ENCODE measurements around the gene SCAPER. TPM values are rescaled to one million over a fixed set of nuclear protein-coding genes. Genes with fewer than 3 reads are reported as not detected.

SCAPER gene
- total RNA-seq, 3 donors from 2014 or later = 19.5 to 49.8 (median 28.5) TPM

DNA sequence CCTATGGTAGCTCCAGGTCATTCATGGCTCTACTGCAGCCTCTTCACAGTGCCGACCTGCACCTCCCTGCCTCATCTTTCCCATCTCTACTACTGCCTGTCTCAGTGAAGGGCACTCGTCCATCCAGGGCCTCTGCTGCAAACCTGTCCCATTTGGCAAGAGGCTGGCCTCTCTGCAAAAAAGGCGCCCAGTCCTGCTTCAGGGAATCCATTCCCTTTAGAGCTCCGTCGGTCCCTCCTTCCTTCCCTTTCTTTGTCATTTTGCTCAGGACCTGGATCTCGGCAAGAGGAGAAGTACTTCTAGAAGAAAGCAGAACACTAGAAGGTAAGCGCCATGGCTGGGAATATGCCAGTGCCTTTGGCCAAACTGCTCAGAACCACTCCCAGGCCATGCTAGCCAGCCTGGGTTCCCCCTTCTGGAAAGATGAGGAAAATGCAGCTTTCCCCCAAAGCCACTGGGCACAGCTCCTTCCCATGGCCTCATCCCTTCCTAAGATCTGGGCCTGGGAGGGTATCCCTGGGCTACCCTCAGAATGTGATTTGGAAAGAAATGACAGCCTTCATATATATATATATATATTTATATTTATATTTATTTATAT lies 575.0 kb downstream of the SCAPER start:
- TF ChIP-seq POLR2AphosphoS5 (IDR thresholded peaks at IDR 0.05) (peak in 1 of 3 donors; percentile 45), POLR2A (IDR thresholded peaks at IDR 0.05) (no peak)
- TF ChIP-seq, protein P1, sequence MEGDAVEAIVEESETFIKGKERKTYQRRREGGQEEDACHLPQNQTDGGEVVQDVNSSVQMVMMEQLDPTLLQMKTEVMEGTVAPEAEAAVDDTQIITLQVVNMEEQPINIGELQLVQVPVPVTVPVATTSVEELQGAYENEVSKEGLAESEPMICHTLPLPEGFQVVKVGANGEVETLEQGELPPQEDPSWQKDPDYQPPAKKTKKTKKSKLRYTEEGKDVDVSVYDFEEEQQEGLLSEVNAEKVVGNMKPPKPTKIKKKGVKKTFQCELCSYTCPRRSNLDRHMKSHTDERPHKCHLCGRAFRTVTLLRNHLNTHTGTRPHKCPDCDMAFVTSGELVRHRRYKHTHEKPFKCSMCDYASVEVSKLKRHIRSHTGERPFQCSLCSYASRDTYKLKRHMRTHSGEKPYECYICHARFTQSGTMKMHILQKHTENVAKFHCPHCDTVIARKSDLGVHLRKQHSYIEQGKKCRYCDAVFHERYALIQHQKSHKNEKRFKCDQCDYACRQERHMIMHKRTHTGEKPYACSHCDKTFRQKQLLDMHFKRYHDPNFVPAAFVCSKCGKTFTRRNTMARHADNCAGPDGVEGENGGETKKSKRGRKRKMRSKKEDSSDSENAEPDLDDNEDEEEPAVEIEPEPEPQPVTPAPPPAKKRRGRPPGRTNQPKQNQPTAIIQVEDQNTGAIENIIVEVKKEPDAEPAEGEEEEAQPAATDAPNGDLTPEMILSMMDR (IDR thresholded peaks at IDR 0.05) = peak in 2 of 3 donors; percentile 33 to 55
- Histone ChIP-seq H3K9me3 (no peaks in the 10 kb centered on the region), H3K4me1 (no peaks in the 10 kb centered on the region), H3K36me3 (no peaks in the 10 kb centered on the region), H3K27me3 (peaks cover 0 to 29% of the 10 kb centered on the region in 2 donors), H3K4me3 (no peak overlapping the region), H3K27ac (no peak overlapping the region)
- intact Hi-C loops (cut with DNase I; ENCODE audit: low total_unique reads) = no loop called here
- no peak for DNase-seq (ENCODE audit: low spot score in 2 of 2)

GRCh38 chr15:76328958-76329357 lies 576.2 kb downstream of the SCAPER start:
- no peak overlapping the region for H3K4me3 ChIP-seq
- H3K27me3 ChIP-seq = peaks cover 0 to 21% of the 10 kb centered on the region in 2 donors
- intact Hi-C loops (cut with DNase I; ENCODE audit: low total_unique reads) = no loop called here

GRCh38 chr15:76328106-76328696 lies 576.9 kb downstream of the SCAPER start:
- Histone ChIP-seq H3K9me3 (no peaks in the 10 kb centered on the region), H3K27ac (no peak overlapping the region), H3K4me1 (no peaks in the 10 kb centered on the region), H3K36me3 (no peaks in the 10 kb centered on the region), H3K27me3 (peaks cover 0 to 13% of the 10 kb centered on the region in 2 donors), H3K4me3 (no peak overlapping the region)
- TF ChIP-seq POLR2A (IDR thresholded peaks at IDR 0.05) (no peak), POLR2AphosphoS5 (IDR thresholded peaks at IDR 0.05) (no peak)
- TF ChIP-seq, protein P1 (IDR thresholded peaks at IDR 0.05) = no peak
- intact Hi-C loops (cut with DNase I; ENCODE audit: low total_unique reads) = no loop called here
- no peak for DNase-seq (ENCODE audit: low spot score in 2 of 2)

More at GRCh38 chr15:76328958-76329357, 576.2 kb downstream of the SCAPER start:
- no peak overlapping the region for H3K27ac ChIP-seq
- H3K36me3 ChIP-seq = no peaks in the 10 kb centered on the region
- H3K4me1 ChIP-seq = no peaks in the 10 kb centered on the region
- TF ChIP-seq POLR2AphosphoS5 (IDR thresholded peaks at IDR 0.05) (no peak), POLR2A (IDR thresholded peaks at IDR 0.05) (no peak)
- TF ChIP-seq, protein P1 (IDR thresholded peaks at IDR 0.05) = no peak
- DNase-seq (ENCODE audit: low spot score in 2 of 2) = no peak
- no peaks in the 10 kb centered on the region for H3K9me3 ChIP-seq

- no peaks in the 10 kb centered on the region for H3K36me3 ChIP-seq
- intact Hi-C loops (cut with DNase I; ENCODE audit: low total_unique reads) = no loop called here
- DNase-seq (ENCODE audit: low spot score in 2 of 2) = no peak
- TF ChIP-seq POLR2AphosphoS5 (IDR thresholded peaks at IDR 0.05) (no peak), POLR2A (IDR thresholded peaks at IDR 0.05) (no peak)
- TF ChIP-seq, protein P1 (IDR thresholded peaks at IDR 0.05) = no peak
- H3K27ac ChIP-seq = no peak overlapping the region
- H3K4me3 ChIP-seq = no peak overlapping the region
- H3K4me1 ChIP-seq = no peaks in the 10 kb centered on the region
- H3K27me3 ChIP-seq = peaks cover 0 to 12% of the 10 kb centered on the region in 2 donors
- H3K9me3 ChIP-seq = no peaks in the 10 kb centered on the region
These were observed 577.7 kb downstream of the SCAPER start for GRCh38 chr15:76327191-76328105.

Measured in breast epithelium (tissue), 4 donors.